Activated CD4-positive, alpha-beta memory T cell treated with anti-CD3 and anti-CD28 coated beads, Interleukin-2, amount 10 ng/mL, durations not matched to agents 7 days and 5 days (primary cell): ENCODE results near the gene SORCS2. TPM values are rescaled to one million over a fixed set of nuclear protein-coding genes. Genes with fewer than 3 reads are reported as not detected.

Experiments used
- CTCF ChIA-PET: fragments of 350-600 bp; sonication (Branson Sonifier 250); formaldehyde crosslinking; loops from one replicate; lab custom pipeline; 2021; ENCODE audit warnings: antibody characterized with exemption, inconsistent platforms; lab: Charles Lee
- POLR2A ChIA-PET: fragments of 350-600 bp; sonication (Branson Sonifier 250); formaldehyde crosslinking; loops from one replicate; lab custom pipeline; 2021; ENCODE audit warnings: antibody characterized with exemption; lab: Charles Lee
- DNase-seq: peaks from one replicate; pipeline ENCODE4 v3.0.0-alpha.2; 2020
- H3K27ac Mint-ChIP-seq: one replicate; pipeline ENCODE4 v1.8.0; 2021; ENCODE audit warnings: mild to moderate bottlenecking, mixed read lengths
- H3K27me3 Mint-ChIP-seq: one replicate; pipeline ENCODE4 v1.8.0; 2021; ENCODE audit warnings: mixed read lengths
- H3K36me3 Mint-ChIP-seq: one replicate; pipeline ENCODE4 v1.8.0; 2021; ENCODE audit warnings: low read depth, mixed read lengths
- H3K4me1 Mint-ChIP-seq: one replicate; pipeline ENCODE4 v1.8.0; 2021; ENCODE audit warnings: mixed read lengths
- H3K4me3 Mint-ChIP-seq: one replicate; pipeline ENCODE4 v1.8.0; 2021; ENCODE audit warnings: mild to moderate bottlenecking, mixed read lengths
- H3K9me3 Mint-ChIP-seq: one replicate; pipeline ENCODE4 v1.8.0; 2021; ENCODE audit warnings: mixed read lengths
- total RNA-seq, 2 experiments: library from RNA; stranded (reverse); gene quantifications; one replicate each; pipeline ENCODE4 v1.2.3, GENCODE V29; 2021

Gene SORCS2
- total RNA-seq, 2 experiments from 2014 or later, result 0.10 to 0.18 TPM

DNA sequence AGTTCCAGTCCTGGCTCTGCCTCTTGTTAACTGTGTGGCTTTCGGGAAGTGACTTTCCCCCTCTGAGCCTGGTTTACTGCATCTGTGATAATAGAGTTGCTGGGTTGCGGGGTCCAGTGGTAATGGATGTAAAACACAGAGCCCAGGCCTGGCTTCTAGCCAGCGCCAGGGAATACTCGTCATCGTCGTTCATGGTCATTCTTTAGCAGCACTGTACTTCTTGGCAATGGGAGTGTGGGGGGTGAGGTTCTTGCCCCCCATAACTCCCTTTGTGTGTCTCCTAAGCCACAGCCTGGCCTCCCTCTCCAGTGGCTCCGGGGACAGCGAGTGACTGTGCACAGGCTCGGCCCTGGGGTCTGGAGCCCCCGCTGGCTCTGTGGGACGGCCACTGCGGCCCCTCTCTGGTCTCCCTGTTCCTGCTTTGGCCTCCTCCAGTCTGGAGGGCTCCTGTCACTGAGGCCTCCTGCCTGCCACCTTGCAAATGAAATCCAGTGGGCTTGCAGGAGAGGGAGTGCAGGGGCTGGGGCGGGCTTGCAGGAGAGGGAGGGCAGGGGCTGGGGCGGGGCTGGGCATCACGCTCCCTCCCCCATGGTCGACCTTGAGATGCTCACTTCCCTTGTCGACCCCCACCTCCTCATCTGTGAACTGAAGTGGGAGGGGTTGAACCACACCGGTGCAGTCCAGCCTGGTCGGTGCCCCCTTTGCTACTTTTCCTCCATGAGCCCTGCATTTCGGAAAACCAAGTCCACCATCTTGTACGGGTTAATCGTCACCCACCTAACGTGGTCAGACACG, 229.2 kb downstream of the SORCS2 start:
- CTCF ChIA-PET, result no interaction called here
- Mint-ChIP-seq H3K4me3 (no peak overlapping the region), H3K27me3 (no peaks in the 10 kb centered on the region), H3K9me3 (peaks cover 7% of the 10 kb centered on the region), H3K4me1 (no peaks in the 10 kb centered on the region), H3K27ac (no peak overlapping the region), H3K36me3 (no peaks in the 10 kb centered on the region)
- POLR2A ChIA-PET, result no interaction called here
- no peak for DNase-seq

DNA sequence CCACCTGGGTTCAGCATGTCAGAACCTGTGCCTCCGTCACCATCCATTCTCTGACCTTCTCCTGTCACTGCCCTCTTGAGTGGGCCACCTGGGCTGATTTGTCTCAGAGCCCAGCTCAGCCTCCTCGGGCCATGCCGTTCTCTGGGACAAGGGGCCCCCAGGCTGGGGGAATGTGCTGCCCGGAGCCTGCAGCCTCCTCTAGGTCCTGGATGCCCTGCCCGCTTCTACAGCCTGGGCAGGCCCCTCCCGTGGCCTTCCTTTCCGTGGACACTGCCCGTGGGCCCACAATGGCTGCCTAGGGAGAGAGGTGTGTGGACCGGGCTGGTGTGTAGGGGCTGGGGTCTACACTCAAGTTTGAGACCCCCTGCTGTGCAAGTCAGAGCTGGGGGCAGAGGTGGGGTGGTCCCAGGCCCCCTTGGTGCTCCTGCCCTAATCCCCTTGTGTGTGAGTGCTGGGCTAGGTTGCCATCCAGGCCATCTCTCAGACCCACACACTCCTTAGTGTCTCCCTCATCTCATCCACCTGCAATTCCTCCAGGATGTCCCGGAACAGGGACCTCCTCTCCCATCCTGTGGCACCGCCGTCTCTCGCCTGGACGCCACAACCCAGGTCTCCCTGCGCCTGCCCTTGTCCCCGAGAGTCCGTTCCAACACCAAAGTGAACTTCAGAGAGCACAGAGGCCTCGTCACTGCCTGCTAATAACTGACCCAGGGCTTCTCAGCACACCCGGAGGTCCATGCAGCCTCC, 230.0 kb downstream of the SORCS2 start:
- no peak for DNase-seq
- Mint-ChIP-seq H3K4me3 (no peak overlapping the region), H3K27me3 (no peaks in the 10 kb centered on the region), H3K9me3 (peaks cover 3% of the 10 kb centered on the region), H3K36me3 (no peaks in the 10 kb centered on the region), H3K4me1 (no peaks in the 10 kb centered on the region), H3K27ac (no peak overlapping the region)
- POLR2A ChIA-PET, result no interaction called here
- CTCF ChIA-PET, result no interaction called here

DNA sequence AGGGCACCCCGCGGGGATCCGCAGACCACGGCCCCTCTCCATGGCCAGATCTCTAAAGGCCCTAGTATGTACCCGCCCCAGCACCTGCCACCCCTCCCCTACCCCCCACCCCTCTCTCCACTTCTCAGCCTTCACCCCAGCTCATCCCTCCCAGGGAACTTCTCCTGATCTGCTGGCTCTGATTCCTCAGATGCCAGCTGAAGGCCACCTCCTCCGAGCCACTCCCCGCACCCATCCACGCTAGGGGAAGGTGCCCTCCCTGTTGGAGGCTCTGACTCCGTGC, 230.5 kb downstream of the SORCS2 start:
- ChIA-PET POLR2A (no interaction called here), CTCF (no interaction called here)
- no peak for DNase-seq
- Mint-ChIP-seq H3K4me1 (no peaks in the 10 kb centered on the region), H3K4me3 (no peak overlapping the region), H3K27ac (no peak overlapping the region), H3K9me3 (peaks cover 3% of the 10 kb centered on the region), H3K36me3 (no peaks in the 10 kb centered on the region), H3K27me3 (no peaks in the 10 kb centered on the region)

DNA sequence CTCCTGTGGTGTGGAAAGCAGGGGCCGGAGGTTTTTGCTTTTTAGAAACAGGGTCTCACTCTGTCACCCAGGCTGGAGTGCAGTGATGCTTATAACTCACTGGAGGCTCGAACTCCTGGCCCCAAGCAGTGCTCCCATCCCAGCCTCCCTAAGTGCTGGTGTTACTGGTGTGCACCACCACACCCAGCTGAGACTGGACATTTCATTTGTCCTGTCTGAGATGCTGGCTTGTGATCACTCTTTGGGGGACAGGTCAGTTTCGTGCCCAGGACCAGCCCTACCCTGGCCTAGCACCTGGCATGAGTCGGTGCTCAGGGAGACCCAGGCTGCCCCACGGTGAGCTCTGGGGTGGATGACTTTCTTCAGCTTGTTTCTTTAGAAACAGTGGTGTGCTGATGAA, 231.1 kb downstream of the SORCS2 start:
- CTCF ChIA-PET, result no interaction called here
- POLR2A ChIA-PET, result no interaction called here
- Mint-ChIP-seq H3K9me3 (no peaks in the 10 kb centered on the region), H3K4me1 (no peaks in the 10 kb centered on the region), H3K27me3 (no peaks in the 10 kb centered on the region), H3K27ac (no peak overlapping the region), H3K4me3 (no peak overlapping the region), H3K36me3 (no peaks in the 10 kb centered on the region)
- no peak for DNase-seq

DNA sequence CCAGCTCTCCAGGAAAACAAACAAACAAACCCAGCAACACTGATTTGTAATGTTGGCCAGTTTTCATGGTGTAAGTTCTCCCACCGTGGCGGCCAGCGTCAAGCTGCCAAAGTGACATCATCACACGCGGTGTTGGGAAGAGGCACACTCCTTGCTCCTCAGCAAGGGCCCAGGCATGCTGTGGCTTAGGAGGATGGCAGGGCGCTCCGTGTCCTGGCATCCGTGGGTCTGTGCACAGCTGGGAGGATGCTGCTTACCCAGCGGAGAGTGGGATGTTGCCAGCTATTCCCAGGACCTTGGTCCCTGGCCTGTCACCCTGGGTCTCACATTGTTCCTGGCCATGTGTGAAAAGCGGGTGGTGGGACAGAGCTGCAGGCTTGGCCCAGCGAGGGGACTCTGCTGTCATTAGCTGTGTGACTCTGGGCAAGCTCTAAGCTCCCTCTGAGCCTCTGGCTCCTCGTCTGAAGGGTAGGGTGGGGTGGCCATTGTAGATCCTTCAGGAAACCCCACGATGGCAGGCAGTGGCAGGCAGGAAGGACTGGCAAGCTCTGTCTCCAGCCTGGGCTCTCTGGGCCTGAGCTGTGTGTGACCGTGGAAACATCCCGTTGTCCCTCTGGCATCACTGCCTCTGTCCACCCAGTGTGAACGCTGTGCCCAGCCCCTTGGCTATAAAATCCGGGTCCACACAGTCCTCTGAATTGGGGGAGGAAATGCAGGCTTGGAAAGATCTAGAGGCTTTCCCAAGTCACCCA, 231.6 kb downstream of the SORCS2 start:
- no peaks in the 10 kb centered on the region for H3K27me3 Mint-ChIP-seq
- no peaks in the 10 kb centered on the region for H3K4me1 Mint-ChIP-seq
- no peak overlapping the region for H3K27ac Mint-ChIP-seq
- peak; percentile 9 for DNase-seq
- ChIA-PET POLR2A (no interaction called here), CTCF (no interaction called here)
- H3K36me3 Mint-ChIP-seq, result no peaks in the 10 kb centered on the region
- H3K9me3 Mint-ChIP-seq, result no peaks in the 10 kb centered on the region
- no peak overlapping the region for H3K4me3 Mint-ChIP-seq

DNA sequence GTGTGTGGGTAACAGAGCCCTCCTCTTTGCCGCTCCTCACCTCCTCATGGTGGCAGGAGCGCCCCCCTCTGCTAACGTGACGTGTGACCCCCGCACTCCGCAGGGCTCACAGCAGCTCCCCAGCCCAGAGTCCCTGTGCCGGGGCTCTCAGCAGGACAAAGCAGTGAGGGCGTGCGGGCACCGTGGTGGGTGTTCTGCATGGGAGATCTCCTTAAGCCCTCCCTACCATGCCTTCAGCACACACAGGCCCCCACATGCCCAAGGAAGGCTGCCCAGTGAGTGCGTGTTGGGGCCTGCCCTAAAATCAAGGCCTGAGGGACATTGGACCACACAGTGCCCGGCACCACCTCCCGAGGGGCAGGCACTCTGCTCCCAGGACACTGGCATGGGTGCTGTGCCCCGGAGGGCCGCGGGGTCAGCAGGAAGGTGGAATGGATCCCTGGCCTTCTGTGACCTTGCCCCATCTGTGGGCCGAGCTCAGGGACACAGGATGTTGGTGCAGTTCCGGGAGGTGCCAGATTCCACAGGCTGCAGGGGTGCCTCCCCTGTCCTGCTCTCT, 232.3 kb downstream of the SORCS2 start:
- Mint-ChIP-seq H3K27me3 (no peaks in the 10 kb centered on the region), H3K9me3 (no peaks in the 10 kb centered on the region), H3K36me3 (no peaks in the 10 kb centered on the region), H3K4me3 (no peak overlapping the region), H3K27ac (no peak overlapping the region), H3K4me1 (no peaks in the 10 kb centered on the region)
- POLR2A ChIA-PET, result no interaction called here
- CTCF ChIA-PET, result no interaction called here
- peak; percentile 9 for DNase-seq

DNA sequence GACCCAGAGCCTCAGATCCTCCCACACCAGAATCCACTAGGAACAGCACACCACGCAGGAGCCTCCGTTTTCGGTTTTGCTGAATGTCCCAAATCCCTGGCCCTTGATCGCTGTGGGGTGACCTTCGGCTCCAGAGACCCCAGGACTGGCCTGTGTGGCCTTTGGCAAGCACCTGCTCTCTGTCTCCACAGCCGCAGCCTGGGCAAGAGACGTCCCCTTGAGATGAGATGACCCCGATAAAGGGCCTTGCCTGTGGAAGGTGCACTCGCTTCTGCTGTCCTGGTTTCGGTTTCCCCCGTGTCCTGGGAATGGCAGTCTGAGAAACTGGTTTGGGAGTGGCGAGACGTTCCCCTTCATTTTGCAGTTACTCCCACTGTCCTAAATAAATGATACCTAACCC, 232.8 kb downstream of the SORCS2 start:
- Mint-ChIP-seq H3K4me3 (no peak overlapping the region), H3K4me1 (no peaks in the 10 kb centered on the region), H3K9me3 (no peaks in the 10 kb centered on the region), H3K27me3 (no peaks in the 10 kb centered on the region), H3K27ac (no peak overlapping the region), H3K36me3 (no peaks in the 10 kb centered on the region)
- POLR2A ChIA-PET, result no interaction called here
- CTCF ChIA-PET, result no interaction called here
- DNase-seq, result peak; percentile 9

DNA sequence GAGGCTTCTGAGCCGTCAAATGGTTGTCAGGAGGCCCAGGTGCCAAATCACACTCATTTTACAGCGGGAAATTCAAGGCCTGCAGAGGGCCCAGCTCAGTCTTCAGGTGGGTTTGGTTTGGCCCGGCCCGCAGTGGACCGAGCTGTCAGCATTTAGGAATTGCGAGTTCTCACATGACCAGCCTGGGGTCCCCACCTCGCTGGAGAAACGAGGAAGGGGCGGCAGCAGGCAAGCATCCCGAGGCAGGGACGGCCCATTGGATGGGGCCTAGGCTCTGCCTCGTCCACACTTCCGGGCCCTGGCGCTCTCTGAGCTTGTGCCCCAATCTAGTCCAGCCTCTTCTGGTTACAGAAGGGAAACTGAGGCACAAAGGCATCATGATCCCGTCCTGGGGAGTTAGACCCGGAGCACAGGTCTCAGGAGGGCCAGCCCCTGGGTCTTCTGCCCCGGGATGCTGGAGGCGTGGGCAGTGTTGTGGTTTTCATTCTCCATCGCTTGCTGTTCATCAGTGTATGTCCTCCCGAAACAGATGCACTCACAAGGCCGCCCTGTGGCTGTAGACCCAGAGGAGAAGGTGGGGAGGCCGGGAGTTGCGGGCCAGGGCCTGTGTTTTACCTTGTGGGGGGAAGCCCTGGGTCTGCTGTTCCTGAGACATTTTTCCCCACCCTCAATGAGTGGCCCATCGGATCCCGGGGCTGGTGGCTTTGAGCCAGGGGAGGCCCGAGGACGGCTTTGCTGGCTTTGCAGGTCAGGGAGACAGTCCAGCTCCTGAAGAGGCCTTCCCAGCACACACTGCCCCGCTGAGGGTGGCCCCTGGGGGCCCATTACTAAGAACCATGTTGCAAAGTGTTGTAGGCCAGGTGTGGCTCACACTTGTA, 233.5 kb downstream of the SORCS2 start:
- ChIA-PET POLR2A (no interaction called here), CTCF (no interaction called here)
- Mint-ChIP-seq H3K4me1 (no peaks in the 10 kb centered on the region), H3K4me3 (no peak overlapping the region), H3K9me3 (no peaks in the 10 kb centered on the region), H3K27ac (no peak overlapping the region), H3K27me3 (no peaks in the 10 kb centered on the region), H3K36me3 (no peaks in the 10 kb centered on the region)
- DNase-seq, result peak; percentile 7

DNA sequence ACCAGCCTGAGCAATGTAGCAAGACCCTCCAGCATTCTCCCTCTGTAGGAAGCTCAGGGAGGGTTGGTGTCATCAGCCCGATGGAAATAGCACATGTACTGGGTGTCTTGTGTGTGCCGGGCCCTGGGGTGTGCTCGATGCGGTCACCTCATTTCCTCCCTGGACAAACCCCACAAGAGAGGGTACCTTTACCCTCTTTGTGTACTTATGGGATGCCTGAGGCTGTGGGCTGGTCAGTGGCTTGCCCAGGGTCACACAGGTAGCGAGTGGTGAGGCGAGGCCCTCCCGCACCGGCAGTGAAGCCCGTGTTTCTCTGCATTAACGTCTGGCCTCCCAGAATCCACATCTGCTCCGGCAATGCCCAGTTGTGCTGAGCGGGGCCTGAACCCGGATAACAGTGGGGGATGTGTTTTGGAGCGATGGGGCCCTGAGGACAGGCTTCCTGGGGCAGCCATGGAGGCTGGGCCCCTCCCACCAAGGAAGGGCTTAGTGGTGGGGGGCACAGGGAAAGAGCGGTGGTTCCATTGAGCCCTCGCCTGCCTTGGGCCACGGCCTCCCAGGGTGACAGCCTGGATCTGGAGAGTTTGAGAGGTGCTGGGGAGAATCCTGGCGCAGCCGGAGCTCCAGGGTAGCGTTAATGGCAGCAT, 234.3 kb downstream of the SORCS2 start:
- no peak for DNase-seq
- no peak overlapping the region for H3K27ac Mint-ChIP-seq
- H3K4me1 Mint-ChIP-seq, result no peaks in the 10 kb centered on the region
- POLR2A ChIA-PET, result no interaction called here
- no peak overlapping the region for H3K4me3 Mint-ChIP-seq
- no peaks in the 10 kb centered on the region for H3K36me3 Mint-ChIP-seq
- no peaks in the 10 kb centered on the region for H3K9me3 Mint-ChIP-seq
- CTCF ChIA-PET, result no interaction called here
- H3K27me3 Mint-ChIP-seq, result no peaks in the 10 kb centered on the region

DNA sequence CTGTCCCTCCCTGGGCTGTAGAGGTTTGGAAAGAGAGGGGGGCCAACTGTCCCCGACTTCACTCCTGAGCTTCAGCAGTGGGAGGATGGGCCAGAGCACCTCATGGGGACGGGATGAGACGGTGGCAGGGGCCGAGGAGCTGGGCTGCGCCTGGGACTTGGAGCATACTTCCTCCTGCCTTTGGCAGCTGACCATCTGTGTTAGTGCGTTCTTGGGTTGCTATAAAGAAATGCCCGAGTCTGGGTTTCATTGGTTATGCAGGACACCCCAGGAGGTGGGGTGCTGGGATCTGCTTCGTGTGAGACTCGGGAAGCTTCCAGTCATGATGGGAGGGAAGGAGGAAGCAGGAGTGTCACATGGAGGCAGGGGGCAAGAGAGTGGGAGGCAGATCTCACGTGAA, 235.0 kb downstream of the SORCS2 start:
- no peak for DNase-seq
- CTCF ChIA-PET, result no interaction called here
- Mint-ChIP-seq H3K4me1 (no peaks in the 10 kb centered on the region), H3K27me3 (no peaks in the 10 kb centered on the region), H3K36me3 (no peaks in the 10 kb centered on the region), H3K4me3 (no peak overlapping the region), H3K9me3 (no peaks in the 10 kb centered on the region), H3K27ac (no peak overlapping the region)
- POLR2A ChIA-PET, result no interaction called here

DNA sequence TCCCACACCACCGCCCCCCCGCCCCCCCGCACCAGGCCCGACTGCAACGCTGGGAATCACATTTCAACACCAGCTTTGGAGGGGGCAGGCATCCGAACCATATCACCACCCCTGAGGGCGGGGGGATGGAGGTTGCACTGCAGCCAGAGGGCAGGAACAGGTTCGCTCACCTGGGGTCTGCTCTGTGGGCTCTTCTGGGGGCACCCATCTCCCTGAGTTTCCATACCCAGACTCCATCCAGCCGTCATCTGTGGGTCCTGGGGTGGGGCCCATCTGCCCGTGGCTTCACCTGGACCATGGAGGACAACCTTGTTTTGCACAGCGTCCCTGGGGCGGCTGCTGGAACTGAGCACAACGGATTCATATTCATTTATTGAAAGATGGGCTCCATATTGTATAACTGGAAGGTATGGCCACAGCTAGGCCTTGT, 235.5 kb downstream of the SORCS2 start:
- POLR2A ChIA-PET, result no interaction called here
- CTCF ChIA-PET, result no interaction called here
- H3K4me1 Mint-ChIP-seq, result no peaks in the 10 kb centered on the region
- H3K36me3 Mint-ChIP-seq, result no peaks in the 10 kb centered on the region
- no peak overlapping the region for H3K4me3 Mint-ChIP-seq
- no peaks in the 10 kb centered on the region for H3K27me3 Mint-ChIP-seq
- no peak for DNase-seq
- no peaks in the 10 kb centered on the region for H3K9me3 Mint-ChIP-seq
- no peak overlapping the region for H3K27ac Mint-ChIP-seq

DNA sequence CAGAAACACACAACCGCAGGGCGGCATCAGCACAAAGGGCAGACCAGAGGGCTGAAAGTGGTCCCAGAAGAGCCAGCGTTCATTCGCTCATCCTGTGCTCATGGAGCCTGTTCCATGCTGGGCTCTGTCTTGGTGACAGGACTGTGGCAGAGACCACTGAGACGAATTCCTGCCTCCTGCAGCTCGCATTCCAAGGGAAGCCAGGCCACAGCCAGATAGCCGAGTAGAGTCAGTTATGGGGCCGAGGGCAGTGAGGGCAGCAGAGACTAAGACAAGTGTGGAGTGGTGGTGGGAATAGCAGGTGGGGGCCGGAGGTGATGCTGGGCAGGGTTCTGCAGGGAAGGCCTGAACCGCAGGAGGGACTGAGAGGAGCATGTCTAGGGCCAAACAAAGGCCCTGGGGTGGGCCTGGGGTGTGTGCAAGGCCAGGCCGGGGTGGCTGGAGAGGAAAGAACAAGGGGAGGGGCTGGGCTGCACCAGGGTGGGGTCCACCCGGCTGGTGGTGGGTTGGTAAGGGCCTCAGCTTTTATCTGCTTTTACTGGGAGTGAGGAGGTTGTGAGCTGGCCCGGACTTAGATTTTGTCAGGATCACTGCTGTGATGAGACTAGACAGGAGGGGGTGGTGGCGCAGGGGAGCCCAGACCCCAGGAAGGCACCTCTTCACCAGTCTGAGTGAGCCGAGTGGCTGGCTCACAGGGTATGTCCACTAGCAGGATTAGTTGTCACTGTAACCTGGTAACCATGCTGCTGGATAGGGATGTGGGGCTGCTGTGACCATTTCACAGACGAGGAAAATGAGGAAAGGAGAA, 236.1 kb downstream of the SORCS2 start:
- ChIA-PET CTCF (no interaction called here), POLR2A (no interaction called here)
- Mint-ChIP-seq H3K4me1 (no peaks in the 10 kb centered on the region), H3K27ac (no peak overlapping the region), H3K27me3 (no peaks in the 10 kb centered on the region), H3K4me3 (no peak overlapping the region), H3K36me3 (no peaks in the 10 kb centered on the region), H3K9me3 (no peaks in the 10 kb centered on the region)
- DNase-seq, result no peak
